ENCODE results near the gene MPO. TPM values are rescaled to one million over a fixed set of nuclear protein-coding genes. Genes with fewer than 3 reads are reported as not detected.
A peak's percentile ranks its signal among the peaks of the same experiment; 100 is the strongest.

MPO gene
- total RNA-seq, 1 experiment from 2014 or later: not detected

GRCh38 chr17:58324409-58325288 lies 43.9 kb upstream of the MPO start (continued):
- TF ChIP-seq IRF2 (CRISPR knock-in tag; IDR thresholded peaks at IDR 0.05; ENCODE audit: borderline replicate concordance, low read depth) (no peak), E2F5 (CRISPR knock-in tag; IDR thresholded peaks at IDR 0.05) (peak; percentile 26; the same call in 1 of the 2 replicates), ZNF423 (CRISPR knock-in tag; IDR thresholded peaks at IDR 0.05) (peak; percentile 74), MAX (CRISPR knock-in tag; IDR thresholded peaks at IDR 0.05) (peak; percentile 91), SMAD3 (CRISPR knock-in tag; IDR thresholded peaks at IDR 0.05; ENCODE audit: borderline replicate concordance) (0 out of 2 replicates have a peak, but pooled peaks have one; percentile 56)
- TF ChIP-seq, protein P1, sequence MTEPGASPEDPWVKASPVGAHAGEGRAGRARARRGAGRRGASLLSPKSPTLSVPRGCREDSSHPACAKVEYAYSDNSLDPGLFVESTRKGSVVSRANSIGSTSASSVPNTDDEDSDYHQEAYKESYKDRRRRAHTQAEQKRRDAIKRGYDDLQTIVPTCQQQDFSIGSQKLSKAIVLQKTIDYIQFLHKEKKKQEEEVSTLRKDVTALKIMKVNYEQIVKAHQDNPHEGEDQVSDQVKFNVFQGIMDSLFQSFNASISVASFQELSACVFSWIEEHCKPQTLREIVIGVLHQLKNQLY (CRISPR knock-in tag; IDR thresholded peaks at IDR 0.05): no peak

- ChIA-PET POLR2A (interaction anchor here (1.9 to 3.2 kb wide), 2 partner anchors 14 to 28 kb away, joined by 7 to 9 read pairs; partner anchors contain the start of gene SUPT4H1), CTCF (interaction anchor here (1.0 to 2.7 kb wide), 2 partner anchors 16 to 93 kb away, joined by 3 to 17 read pairs; partner anchors contain the start of gene RNF43)
- H3K36me3 Mint-ChIP-seq: 0 out of 2 replicates have a peak, but pooled peaks cover 3% of the 10 kb centered on the region
- no peaks in the 10 kb centered on the region for H3K9me3 Mint-ChIP-seq
- TF ChIP-seq OVOL2 (CRISPR knock-in tag; IDR thresholded peaks at IDR 0.05; ENCODE audit: borderline replicate concordance): no peak
- TF ChIP-seq, protein P2, sequence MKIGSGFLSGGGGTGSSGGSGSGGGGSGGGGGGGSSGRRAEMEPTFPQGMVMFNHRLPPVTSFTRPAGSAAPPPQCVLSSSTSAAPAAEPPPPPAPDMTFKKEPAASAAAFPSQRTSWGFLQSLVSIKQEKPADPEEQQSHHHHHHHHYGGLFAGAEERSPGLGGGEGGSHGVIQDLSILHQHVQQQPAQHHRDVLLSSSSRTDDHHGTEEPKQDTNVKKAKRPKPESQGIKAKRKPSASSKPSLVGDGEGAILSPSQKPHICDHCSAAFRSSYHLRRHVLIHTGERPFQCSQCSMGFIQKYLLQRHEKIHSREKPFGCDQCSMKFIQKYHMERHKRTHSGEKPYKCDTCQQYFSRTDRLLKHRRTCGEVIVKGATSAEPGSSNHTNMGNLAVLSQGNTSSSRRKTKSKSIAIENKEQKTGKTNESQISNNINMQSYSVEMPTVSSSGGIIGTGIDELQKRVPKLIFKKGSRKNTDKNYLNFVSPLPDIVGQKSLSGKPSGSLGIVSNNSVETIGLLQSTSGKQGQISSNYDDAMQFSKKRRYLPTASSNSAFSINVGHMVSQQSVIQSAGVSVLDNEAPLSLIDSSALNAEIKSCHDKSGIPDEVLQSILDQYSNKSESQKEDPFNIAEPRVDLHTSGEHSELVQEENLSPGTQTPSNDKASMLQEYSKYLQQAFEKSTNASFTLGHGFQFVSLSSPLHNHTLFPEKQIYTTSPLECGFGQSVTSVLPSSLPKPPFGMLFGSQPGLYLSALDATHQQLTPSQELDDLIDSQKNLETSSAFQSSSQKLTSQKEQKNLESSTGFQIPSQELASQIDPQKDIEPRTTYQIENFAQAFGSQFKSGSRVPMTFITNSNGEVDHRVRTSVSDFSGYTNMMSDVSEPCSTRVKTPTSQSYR (CRISPR knock-in tag; IDR thresholded peaks at IDR 0.05): no peak
- ATAC-seq (no peak), DNase-seq (ENCODE audit: low spot score) (no peak)
- H3K4me1 Mint-ChIP-seq: peaks cover 33% of the 10 kb centered on the region
- H3K27ac Mint-ChIP-seq: no peak overlapping the region
- peak overlapping the region; percentile 61 for H3K4me3 Mint-ChIP-seq
- H3K27me3 Mint-ChIP-seq (ENCODE audit: low read depth): peaks cover 50% of the 10 kb centered on the region
Measured at GRCh38 chr17:58324056-58324408, 43.3 kb upstream of the MPO start.

- POLR2A ChIA-PET: interaction anchor here (1.9 to 3.2 kb wide), 3 partner anchors 15 to 94 kb away, joined by 7 to 9 read pairs (median 9); partner anchors contain the start of genes RNF43 and SUPT4H1
- ATAC-seq (no peak), DNase-seq (ENCODE audit: low spot score) (no peak)
- CTCF ChIA-PET: interaction anchor here (0.6 to 2.7 kb wide), 9 partner anchors 11 to 122 kb away, joined by 3 to 17 read pairs (median 4); partner anchors contain the start of gene RNF43
- Mint-ChIP-seq H3K36me3 (0 out of 2 replicates have a peak, but pooled peaks cover 3% of the 10 kb centered on the region), H3K4me1 (peaks cover 30% of the 10 kb centered on the region), H3K27ac (no peak overlapping the region), H3K27me3 (ENCODE audit: low read depth) (peaks cover 50% of the 10 kb centered on the region), H3K4me3 (peak overlapping the region; percentile 61), H3K9me3 (no peaks in the 10 kb centered on the region)
- no peak for TF ChIP-seq RELA (CRISPR knock-in tag; IDR thresholded peaks at IDR 0.05; ENCODE audit: borderline replicate concordance)
- TF ChIP-seq CREM (CRISPR knock-in tag; IDR thresholded peaks at IDR 0.05): no peak
- no peak for TF ChIP-seq IRF1 (CRISPR knock-in tag; IDR thresholded peaks at IDR 0.05)
- no peak for TF ChIP-seq ATF3 (CRISPR knock-in tag; conservative IDR thresholded peaks at IDR 0.05)
- no peak for TF ChIP-seq MAX (CRISPR knock-in tag; IDR thresholded peaks at IDR 0.05)
- no peak for TF ChIP-seq ESRRA (CRISPR knock-in tag; IDR thresholded peaks at IDR 0.05; ENCODE audit: borderline replicate concordance)
- TF ChIP-seq ZNF416 (CRISPR knock-in tag; IDR thresholded peaks at IDR 0.05): no peak
- TF ChIP-seq CREB1 (CRISPR knock-in tag; IDR thresholded peaks at IDR 0.05): no peak
- no peak for TF ChIP-seq ZNF396 (CRISPR knock-in tag; IDR thresholded peaks at IDR 0.05; ENCODE audit: borderline replicate concordance)
- TF ChIP-seq CTCF (IDR thresholded peaks at IDR 0.05): no peak
Measured at GRCh38 chr17:58323366-58324055, 42.8 kb upstream of the MPO start.
